Stimulated activated CD4-positive, alpha-beta T cell treated with anti-CD3 and anti-CD28 coated beads, Interleukin-15, amount 100 ng/mL, for 48 hours (primary cell): Measurements from ENCODE around the gene ASIC2.

ENCODE experiments used
- DNase-seq, 2 donors: peaks; one replicate each; pipeline ENCODE4 v3.0.0-alpha.2; 2020; ENCODE audit warnings: low read depth in 2 of 2

The ASIC2 gene

DNA sequence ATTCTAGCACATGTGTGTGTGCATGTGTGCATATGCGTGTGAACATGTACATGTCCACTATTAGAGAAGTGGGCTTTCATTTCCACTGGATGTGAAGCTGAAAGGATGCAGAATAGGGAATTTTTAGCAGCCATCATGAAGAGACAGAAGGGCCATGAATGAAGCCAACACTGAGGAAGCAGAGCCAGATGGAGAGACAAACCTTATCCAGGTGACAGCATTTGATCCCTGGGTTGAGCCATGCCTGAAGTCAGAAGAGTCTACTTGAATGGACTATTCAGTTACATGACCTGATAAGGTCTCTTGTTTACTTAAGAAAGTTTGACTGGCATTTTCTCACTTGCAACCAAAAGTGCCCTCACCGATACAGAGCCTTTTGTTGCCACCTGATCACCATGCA lies 88.4 kb downstream of the ASIC2 start:
- no peak for DNase-seq

DNA sequence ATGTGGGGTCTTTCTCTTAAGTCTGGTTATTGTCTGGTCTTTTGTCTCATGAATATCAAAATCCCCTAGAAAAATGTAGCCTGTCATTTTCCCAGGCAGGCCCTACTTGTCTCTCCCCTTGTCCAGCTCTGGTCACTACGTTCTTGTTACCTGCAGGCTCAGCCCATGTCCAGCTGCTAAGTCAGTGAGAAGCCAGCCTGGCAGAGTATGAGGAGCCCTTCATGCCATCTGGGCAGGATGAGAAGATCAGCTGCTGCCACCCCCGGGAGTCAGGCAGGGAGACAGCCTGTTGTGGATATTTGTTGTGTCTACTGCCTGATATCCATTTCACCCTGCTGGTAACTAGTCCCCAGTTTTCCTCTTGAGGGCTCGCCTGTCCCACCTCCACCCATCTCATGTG lies 88.9 kb downstream of the ASIC2 start:
- no peak for DNase-seq

DNA sequence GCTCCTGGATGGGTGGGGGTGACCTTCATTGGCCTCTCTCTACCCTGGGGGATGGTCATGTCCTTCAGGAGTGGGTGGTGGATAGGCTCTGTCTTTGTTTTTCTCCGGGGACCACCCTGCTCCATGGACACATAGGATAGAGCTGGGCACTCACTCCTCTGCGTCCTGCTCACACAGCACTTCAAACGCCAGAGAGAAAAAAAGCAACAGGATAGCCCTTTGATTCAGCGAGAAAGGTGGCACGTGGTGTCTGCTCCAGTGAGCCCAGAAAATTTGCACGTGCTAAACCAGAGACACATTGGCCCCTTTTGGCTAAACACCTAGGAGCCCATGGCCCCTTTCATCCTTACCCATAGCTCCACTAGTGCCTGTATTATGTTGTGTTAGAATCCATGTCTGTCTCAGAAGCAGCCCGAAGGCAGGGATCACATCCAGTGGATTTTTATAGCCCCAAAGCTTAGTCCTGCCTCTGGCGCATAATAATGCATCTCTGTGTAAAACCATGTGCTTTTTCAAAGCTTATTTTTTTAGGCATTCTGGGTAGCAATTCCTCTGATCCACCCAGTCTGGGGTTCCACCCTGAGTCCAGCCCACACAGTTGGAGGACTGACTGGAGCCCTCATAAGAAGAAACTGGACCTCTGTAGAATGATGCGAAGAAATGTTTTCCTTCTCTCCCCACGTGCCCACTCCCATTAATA lies 90.1 kb downstream of the ASIC2 start:
- no peak for DNase-seq

DNA sequence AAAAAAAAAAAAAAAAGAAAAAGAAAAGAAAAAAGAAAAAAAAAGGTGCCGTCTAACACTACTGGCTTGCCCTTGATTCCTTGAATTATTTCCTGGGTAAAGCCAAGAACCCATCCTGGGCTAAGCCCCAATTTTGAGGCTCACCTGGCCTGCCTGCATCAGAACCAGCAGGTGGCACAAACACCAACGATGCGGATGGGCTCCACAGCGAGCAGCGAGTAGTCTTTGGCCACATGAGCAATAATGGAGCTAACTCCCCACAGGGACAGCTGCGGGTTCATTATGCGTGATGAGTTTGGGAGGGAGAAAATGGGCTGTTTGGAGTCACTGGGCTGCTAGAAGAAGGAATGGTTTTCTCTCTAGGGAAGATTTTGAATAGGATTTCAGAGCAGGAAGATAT lies 91.1 kb downstream of the ASIC2 start:
- DNase-seq = no peak

DNA sequence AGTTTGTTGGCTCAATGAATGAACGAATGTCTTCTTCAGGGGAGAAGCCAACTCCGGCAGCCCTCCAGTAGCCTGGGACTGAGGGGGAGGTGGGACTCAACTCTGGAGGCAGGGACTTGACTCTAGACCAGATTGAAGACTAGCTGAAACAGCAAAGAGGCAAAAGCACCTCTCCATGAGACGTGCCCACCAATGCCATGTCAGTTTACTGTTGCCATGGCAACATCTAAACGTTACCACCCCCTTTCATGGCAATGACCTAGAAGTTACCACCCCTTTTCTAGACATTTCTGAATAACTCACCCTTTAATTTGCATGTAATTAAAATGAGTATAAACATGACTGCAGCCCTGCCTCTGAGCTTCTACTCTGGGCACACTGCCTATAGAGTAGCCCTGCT lies 91.8 kb downstream of the ASIC2 start:
- no peak for DNase-seq

DNA sequence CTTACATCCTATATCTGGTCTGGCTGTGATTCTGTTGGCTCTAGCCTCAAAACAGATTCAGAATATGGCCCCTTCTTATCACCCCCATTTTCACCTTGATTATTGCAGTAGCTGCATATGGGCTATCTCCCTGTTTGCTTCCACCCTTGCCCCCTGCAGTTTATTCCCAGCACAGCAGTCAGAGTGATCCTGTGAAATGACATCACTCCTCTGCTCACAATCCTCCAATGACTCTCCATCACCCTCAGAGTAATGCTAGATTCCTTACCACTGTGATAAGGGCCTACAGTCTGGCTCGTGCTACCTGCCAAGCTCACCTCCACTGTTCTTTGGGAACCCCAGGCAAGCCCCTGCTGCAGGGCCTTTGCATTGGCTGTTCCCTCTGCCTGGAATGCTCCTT lies 92.5 kb downstream of the ASIC2 start:
- no peak for DNase-seq

DNA sequence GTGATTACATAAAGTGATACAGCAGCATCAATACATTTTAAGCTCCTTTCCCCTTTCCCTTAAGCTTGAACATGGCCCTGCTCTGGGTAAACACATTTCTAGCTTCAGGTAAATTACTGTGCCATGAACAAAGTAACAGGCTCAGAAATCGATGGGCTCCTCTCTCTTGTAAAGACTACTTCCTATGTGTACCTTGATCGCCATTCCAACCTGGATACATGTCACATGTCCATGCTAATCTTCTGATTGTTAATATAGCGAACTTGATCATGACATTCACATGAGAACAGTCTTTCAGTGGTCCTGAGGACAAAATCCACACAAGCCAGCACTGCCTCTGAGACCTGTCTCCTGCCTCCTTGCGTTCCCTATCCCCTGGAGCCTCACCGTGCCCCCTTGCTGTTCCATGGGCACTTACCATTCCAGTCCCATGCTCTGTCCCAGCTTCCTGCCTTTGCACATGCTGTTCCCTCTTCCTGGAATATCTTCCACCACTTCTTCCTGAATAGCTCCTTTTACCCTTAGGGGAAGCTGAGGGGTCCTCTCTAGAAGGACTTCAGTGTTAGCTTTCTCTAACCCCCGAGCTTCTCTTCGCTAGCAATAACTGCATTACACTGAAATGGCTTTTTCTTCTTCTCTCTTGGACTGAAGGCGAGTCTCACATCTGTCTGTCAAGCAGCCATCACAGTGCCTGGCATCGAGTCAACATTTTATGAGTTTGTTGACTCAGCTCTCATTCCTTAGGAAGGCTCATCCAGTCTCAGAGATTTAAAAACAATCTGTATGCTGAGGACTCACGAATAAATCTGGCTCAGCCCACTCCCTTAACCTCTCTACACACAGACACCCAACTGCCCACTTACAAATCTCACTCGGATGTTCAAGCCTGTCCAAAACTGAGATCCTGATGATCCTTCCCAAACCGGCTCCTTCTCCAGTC lies 93.3 kb downstream of the ASIC2 start:
- no peak for DNase-seq

DNA sequence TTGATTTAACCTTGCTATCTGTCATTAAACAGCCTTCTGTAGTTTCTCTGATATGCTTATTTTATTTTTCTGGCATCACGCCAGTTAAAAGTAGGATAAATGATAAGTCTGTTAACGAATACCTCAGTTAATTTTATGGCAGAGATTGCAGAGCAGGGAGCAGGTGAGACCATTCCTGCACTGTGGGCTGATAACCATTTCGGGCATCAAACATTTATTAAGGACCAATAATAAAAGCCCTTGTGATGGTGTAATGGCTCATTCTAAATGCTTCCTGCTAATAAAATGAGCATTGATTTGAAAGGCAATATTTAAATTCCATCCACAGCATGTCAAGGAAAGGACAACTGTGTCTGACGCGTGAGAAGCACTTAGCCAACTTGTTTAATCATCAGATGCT lies 94.1 kb downstream of the ASIC2 start:
- no peak for DNase-seq

DNA sequence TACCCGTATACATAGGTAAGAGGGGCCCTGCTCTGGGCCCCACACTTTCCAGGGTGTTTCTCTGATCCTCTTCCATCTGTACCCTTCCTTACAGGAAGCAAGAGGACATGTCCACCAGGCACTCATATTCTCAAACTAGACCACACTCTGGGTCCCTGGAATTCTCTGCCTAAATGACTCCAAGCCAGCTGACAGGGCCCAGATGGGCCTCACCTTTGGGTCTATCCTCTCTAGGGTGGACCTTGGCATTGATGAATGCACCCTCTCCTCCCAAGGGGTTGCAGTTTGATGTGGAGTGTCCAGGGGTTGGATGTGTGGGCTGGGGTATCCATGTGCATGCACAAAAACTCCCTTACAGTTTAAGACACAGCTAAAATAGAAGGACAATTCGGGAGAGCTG lies 95.8 kb downstream of the ASIC2 start:
- no peak for DNase-seq

DNA sequence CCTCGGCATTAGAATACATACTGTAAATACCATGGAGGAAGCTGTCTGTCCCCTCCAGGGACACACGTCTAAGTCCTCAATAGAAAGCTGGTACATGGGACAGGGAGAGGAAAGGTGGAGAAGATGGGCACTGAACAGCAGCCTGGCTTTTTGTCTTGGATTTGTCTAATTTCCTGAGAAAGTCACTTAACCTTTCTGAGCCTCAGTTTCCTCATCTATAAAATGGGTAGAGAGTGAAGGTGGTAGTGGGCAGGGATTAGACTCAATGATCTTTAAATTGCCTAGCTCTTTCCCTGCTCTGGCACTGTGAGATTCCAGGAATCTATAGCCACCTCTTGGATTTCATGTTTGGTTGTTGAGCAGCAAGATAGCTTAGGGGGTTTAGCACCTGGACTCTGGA lies 96.2 kb downstream of the ASIC2 start:
- no peak for DNase-seq

DNA sequence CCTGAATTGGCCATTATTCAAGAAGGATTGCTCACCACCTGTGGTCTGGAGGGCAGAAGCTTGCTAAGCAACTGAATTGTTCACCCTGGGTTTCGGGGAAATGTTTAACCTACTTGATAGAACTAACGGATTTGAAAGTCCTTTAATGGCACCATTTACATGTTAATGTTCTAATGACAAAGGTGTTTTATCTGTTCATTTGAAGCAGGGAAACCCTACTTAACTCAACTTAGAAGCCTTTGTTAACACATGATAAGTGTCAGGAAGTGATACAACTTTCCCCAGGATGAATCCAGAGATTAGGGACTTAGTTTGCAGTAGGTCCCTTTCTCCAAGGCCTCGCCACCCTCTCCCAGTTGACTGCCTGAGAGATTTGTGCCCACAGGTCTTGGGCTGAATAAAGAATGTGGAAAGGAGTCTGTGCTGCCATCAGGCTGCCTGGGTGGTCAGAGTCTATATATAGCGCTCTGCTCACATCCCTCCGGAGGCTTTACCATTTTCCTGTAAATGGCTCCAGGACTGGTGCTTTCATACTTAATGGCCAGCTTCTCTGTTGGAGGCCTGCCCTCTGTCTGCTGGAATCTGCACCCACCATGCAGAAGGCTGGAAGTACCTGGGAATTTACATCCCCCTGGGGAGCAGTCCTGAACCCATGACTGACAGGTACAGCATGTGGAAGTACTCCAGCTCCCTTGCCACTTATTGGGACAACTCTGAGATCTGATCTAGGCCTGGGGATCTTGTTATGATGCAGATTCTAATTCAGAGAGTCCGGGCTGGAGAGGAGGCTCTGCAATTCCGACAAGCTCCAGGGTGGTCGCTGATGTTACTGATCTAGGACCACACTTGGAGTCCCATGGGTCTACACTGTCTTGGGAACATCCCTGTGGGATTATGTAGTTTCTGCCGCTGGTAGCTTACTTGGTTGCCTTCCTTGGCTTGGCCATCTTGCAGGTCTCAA lies 99.9 kb downstream of the ASIC2 start:
- DNase-seq = no peak

DNA sequence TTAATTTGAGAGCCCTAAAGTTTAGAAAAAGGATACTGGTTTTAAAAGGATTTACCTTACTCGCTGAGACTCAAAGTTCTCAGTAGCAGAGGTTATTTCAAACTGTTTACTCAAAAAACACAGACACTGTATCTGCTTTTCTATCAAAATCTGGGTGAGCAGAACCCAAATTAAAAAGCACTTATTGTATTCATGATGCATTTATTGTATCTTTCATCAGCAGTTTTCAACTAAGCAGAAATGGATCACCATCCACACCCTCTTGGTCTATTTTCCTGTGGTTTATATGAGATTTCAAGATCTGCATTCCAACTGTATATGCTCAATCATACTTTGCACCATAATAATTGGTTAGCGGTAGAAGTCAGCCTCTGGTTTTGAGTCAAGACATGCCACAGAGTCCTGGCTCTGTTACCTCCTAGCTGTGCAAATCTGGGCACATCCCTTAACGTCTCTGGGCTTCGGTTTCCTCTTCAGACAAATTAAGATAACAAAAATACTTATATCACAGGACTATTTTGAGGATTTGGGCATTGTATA lies 109.5 kb downstream of the ASIC2 start:
- DNase-seq = no peak

DNA sequence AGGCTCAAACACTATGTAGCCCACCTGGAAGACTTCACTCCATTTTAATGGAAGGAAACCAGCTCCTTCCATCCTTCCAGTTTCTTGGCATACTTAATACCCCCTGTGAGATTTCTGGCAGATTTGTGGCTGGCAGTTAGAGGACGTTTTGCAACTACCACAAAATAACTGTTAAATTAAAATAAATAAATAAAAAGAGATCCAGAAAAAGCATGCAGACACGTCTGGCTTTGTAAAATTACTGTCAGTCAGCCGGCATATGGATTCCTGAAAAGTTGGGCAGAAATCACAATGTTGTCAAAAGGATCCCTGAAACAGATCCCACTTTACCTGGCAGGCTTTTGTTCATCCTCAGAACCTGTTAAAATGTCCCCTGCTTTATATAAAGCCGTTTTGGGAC lies 113.9 kb downstream of the ASIC2 start:
- DNase-seq = no peak

DNA sequence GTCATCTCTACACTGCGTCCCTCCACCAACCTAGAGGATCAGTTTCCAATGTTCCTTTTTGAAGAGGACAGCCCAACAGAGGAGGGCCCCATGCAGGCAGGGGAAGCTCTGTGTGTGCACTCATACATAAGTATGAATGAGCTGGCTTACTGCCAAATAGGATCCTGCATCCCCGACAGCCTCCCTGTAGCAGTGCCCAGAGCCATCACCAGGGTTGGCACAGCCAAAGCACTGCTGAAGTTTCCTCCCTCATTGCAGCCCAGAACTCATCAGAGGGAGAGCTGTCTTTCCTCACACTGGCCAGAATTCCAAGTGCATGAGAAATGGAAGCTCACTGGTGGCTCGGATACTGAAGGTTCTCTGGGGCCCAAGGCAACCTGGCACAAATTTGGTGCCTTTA lies 114.4 kb downstream of the ASIC2 start:
- no peak for DNase-seq

DNA sequence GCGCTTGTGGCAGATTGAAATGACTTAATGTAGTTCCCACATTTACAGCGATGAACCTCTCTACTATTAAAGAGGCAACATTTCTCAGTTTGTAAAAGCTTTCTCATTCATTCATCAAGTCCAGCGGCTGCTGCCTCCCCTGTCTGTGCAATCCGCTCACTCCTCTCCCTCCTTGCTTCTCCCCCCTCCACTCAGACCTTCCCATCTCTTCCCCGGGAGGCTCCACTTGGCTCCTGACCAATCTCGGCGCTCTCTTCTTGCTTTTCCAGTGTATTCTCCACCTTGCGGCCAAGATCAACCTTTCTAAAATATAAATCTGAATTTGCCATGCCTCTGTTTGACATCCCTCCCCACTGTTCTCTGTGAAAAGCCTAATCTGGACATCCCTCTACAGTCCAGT lies 117.5 kb downstream of the ASIC2 start:
- no peak for DNase-seq

DNA sequence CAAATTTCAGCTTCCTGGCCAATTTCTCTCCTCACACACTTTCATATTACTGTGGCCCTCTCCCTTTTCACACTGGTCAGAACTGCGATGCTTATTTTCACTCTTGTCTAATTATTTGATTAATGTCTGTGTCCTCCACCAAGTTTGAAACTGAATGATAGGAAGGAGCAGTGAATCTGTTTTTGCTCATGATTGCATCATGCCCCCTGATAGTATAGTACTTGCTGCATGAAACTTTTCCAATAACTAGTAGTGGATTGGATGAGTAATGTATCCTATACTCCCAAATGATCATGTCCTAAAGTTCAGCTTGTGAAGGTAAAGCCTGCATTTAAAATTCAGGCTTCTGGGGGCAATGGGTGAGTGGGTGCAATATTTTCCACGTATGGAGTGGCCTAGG lies 121.2 kb downstream of the ASIC2 start:
- no peak for DNase-seq

DNA sequence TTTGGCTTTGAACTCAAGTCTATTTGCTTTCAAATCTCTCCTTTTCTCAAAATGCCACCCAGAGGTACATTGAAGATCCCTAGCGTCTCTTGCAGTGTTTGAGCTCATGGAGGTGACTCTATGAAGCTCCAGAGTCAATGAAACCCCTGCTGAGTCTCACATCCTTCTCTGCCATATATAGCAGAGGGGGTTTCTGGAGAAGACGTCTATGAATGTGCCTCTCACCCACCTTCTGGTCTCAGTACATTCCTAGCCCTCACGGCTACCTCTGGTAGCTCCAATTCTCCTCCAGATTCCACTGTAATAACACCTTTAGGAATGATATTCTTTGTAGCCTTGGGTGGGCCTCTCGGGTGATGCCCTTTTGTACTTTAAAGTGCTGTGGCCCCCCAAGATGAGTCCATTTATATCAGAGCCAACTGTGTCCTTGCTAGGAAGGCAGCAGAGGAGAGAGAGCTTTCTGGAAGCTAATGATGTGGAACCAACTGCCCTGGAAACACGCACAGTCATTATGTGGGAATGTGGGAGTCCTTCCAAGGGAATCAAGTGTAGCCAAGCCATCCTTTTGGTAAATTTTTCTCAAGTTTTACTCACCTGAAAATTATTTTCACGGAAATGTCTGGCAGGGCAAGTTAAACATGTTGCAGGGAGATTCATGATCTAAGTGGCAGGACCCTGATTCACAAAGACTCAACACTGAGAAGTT lies 123.4 kb downstream of the ASIC2 start:
- DNase-seq = no peak

DNA sequence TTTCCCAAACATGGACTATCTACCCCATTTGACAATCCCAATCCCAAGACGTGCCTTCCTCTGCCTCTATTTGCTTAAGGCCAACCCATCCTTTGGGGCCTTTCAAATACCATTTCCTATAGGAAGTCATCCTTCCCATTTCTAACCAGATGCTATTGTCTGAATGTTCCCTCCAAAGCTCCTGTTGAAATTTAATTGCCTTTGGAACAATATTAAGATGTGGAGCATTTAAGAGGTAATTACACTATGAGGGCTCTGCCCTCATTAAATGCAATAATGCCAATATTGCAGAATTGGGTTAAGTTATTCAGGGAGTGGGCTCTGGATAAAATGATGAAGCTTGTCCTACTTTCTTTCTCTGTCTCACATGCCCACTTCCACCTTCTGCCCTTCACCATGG lies 125.4 kb downstream of the ASIC2 start:
- DNase-seq = no peak

DNA sequence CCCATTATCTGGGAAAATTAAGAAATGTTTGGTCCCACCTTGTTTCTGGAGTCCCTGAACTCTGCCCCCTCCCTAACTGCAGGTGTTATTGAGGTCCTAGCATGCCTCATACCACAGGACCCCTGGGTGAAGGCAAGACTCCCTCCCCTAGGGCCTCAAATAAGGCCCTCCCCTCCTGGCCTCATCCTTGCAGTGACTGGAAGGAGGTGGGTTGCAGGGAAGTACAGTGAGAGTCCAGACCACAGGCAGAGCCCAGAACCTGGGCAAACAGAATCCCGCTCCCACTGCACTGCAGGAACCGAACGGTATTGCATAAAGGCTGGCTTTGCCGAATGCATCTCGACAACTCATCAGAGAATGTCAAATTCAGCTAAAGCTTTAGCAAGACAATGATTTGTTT lies 126.6 kb downstream of the ASIC2 start:
- no peak for DNase-seq

DNA sequence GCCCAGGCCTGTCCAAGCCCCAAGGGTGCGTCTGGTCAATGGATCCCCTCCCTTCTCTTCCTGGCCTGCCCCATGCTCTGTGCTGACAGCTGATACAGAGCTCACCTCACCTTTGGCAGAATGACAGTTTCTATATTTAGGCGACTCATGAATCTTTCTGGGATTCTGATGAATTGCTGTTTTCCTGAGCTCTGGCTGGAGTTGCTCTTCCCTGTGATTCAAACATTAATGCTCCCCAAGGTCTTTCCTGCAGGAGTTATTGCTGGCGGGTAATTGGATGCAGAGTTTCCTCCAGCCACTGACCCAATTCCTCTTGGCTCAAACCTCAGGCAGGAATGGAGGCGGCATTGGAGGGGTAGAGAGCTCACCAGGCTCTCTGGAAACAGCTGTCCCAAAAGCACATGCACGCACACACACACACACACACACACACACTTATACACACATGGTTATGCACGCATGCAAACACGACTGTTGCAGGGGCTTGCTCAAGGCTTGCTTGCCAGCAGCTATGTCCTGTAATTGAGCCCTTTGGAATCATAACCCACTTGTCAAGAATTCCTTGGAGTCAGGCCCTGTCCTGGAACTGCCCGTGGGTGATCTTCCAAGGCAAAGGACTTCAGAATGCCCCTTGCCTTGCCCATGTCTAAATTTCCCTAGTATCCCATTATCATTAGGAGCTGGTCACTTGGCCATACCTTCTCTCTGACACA lies 128.8 kb downstream of the ASIC2 start:
- DNase-seq = no peak
